ENCODE results near the gene TTC39B.
"Not testable (repeated sequence)": the region's sequence is repeated elsewhere in the genome, so short reads cannot be mapped to it uniquely, and the experiment has no call there.

Gene TTC39B

DNA sequence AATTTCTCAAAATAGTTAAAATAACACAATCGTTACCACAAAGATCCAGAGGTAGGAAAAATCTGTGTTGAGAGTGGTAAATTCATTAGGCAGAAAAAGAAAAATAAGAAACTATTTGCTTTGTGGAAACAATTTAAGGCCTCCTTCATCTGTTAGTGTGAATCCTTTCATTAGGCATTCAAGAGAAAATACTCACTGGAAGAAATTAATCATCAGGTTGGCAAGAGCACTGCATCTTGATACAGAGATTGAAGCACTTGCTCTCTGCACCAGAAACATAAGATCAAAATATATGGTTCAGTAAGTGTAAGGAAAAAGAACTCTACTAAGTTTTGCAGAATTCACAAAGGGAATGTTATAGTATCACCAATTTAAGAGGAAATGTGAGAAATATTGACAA lies 44.4 kb downstream of the TTC39B start:
- no peak for DNase-seq

DNA sequence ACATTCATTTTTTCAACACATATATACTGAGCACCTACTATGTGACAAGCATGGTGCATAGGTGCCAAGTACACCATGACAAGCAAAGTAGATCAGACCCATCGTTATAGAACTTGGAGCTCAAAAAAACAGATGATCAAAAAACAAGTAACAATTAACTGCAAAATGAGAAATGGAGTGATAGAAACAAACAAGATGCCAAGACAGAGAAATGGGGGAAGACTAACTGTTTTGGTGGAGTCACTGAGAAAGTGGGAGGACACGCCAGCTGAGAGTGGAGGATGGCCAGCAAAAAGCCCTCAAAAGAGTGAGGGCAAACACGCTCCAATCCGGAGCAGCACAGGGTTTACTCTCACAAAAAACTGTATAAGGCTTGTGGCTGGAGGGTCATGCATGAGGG lies 50.6 kb downstream of the TTC39B start:
- no peak for DNase-seq

DNA sequence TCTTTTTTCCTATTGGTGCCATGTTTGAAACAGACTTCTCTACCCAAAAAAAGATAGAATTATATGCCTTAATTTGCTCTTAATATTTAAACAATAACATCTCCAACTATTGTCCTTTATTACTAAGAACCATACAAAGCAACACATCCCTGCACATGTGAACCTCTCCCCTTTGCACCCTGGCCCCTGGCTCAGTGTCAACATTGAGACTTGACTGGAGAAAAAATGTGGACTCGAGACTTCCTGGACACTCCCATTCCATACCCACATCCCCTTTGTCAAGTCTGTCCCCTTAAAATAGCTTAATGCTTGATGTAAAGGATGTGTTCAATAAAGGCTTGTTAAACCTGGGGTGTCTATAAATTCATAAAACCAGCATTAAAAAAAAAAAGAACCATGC lies 53.2 kb downstream of the TTC39B start:
- DNase-seq, result no peak

DNA sequence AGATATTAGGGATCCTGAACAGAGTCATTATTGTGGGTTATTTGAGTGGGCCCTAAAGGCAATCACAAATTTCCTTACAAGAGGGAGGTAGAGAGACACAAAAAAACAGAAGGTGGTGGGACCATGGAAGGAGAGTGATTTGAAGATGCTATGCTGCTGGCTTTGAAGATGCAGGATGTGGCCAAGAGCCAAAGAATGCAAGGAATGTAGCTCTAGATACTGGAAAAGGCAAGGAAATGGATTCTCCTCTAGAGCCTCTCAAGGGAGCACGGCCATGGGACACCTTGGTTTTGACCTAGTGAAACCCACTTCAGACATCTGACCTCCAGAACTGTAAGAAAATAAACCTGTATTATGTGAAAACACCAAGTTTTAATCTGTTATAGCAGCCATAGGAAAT lies 53.8 kb downstream of the TTC39B start:
- DNase-seq, result no peak

DNA sequence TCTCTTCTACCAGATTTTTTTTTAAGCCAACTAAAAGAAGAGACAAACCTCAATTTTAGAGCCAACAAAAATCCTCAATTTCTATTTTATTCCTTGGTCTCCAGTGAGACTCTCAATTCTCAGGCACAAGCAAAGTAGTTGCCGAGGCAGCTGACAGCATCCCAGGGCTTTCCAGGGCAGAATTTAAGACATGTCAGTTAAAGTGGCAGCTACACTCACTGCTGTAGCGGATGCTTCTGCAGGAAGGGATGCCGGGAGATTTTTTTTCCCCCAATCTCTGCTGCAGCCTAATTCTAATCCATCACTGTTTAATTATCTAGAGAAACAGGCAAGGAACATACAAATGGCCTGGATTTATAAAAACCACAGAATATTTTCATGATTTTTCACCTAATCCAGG lies 57.0 kb downstream of the TTC39B start:
- no peak for DNase-seq

DNA sequence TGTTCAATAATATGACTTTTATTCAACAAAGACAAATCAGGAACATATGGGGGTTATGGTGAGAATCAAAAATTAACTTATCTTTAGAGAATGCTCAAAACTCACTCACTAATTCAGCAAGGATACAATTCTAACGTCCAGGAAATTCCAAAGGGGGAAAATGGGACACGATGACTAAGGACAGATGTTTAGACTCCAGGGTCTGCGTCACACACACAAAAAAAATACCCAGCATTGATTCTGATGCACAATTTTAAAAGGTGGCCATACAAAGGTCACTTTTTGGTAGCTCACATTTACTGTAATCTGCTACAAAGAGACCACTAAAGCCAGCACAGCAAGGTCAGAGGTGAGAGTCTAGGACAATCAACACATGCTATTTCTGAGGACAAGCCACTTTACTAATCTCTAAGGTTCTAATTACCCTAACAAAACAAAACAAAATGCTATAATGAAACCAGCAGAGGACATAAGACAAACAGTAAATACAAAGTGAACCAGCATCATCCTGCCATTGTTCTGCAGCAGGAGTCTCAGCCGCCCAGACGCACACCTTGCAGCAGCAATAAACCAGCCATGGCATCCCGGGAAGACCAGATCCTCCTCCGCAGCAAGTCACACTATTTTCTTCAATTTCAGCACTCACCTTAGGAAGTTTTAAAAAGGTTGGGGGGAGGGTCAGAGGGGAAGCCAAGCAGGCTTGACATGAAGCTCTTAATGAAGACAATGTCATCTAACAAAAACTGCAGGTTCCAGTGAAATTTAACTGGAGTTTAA lies 57.8 kb downstream of the TTC39B start:
- no peak for DNase-seq

DNA sequence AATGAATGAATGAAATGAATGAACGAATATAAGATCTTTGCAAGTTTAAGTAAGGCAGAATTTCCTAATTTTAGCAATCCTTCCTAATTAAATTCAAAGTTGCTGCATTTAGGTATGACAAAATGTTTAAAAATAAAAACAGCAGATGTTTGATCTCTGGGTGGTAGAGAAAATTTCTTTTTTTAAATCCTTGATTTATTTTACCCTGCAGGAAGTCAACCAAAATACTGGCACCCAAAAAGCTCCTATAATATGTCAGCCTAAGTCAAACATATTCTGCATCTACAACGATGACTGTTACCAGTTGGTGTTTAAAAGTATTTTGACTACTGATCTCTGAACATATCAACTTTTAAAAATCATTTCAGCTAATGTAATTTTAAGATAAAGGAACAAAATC lies 58.4 kb downstream of the TTC39B start:
- no peak for DNase-seq

DNA sequence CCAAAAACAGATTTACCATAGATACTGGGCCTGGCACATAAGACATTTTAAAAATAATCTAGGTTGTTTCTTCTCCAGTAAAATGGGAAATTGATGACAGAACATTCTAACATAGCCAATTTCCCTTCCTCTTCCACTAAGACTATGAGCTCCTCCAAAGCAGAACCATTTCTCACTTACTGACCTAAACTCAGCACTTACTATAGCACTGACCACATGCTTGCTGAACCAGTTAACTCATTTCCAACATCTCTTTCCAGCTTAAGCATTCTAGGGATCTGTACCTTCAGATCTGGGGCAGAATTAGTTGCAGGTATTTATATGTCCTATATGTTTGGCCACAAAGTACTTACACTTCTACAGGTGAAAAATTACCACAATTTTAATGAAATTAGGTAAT lies 58.9 kb downstream of the TTC39B start:
- no peak for DNase-seq

DNA sequence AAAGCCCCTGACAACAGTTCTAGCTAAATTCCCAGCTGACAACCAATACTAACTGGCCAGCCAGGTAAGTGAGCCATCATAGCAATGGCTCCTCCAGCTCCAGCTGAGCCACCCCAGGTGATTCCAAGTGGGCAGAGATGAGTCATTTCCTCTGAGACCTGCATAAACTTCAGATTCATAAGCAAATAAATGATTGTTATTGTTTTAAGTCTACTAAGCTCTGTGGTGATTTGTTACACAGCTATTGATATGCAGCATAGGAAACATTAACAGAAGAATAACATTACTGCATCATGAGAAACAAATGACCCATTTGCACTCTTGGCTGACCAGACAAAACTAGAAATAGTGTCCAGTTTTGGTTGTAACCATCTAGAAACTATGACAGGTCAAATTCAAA lies 60.3 kb downstream of the TTC39B start:
- DNase-seq, result no peak

DNA sequence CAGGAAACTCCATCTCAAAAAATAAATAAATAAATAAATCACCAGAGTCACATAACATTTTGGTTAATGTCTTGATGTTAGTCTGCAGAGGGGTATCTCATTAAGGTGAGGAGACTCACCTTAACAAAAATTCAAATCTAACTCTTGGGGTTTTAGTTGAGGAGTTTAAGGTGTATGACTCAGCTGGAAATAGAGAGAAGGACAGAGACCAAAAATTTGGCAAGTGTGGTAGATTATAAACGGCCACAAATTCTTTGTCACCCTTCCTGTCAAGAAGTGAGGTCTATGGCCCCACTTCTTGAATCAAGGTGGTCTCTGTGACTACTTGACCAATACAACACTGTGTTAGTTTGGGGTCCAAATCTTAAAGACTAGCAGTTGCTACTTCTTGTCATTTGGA lies 60.8 kb downstream of the TTC39B start:
- DNase-seq, result no peak

DNA sequence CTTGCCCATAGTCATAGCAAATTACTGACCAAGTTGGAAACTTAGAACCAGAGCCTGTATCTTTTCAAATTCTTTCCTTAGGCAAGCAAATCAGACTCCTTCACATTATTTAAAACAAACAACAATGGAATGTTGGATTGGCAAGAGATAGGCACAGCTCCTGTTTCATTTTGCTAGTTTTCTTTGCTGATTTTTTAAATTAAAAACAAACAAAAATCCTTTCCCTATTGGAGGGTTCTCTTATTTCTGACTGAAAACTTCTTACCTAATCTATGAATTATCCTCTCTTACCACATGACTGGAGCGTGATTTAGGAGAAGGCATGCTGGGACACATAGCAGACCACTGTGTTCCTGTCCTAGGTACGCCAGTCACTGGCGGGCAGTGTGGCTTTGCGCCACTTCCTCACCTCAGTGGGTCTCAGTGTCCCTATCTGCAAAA lies 63.0 kb downstream of the TTC39B start:
- DNase-seq, result no peak

DNA sequence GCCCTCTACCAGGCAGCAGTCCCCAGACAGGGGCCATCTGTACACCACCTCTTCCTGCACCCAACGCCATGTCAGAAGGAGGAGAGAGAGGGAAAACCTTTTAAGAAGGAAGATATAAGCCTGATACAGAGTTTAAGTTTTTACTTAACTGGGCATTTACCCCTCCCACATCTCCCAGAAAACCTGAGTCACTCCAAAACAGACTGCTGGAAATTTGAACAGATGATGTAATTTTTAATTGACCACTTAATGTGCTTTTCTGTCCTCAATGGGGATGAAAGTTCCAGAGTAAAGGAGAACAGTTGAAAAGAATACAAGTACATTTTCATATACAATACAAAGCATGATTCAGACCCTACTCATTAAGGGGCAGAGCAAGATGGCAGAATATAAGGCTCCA lies 63.9 kb downstream of the TTC39B start:
- DNase-seq, result no peak

DNA sequence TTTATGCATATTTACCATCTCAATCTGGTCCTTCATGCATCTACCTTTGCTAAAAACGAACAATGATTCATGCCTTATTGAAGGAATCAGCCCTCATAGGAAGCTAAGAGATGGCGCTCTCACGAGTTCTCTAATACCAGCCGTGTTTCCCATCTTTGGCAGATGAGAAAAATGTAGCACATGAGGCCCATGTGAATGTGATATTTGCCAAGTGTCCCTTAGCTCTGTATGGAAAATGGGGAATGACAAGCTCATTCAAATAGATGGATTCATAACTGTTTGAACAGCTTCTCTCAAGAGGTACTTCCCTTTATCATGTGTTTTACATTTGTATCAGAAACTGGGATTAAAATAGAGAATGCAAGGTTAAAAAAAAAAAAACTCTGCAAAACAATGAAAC lies 66.1 kb downstream of the TTC39B start:
- DNase-seq, result no peak

DNA sequence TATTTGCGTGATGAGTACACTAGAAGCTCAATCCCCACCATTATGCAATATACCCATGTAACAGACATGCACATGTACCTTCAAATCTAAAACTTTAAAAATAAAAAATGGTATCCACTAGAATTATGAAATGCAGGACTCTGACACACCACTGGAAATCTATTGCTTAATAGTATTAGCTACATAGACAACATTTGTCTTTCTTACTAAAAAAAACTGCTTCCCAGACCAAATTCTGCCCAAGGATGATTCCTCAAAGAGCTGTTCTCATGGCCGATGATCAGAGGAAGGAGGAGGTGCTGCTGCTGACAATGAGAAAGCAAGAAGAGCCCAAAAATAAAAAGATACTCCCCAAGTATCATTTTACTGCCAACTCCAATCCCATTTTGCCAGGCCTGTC lies 67.2 kb downstream of the TTC39B start:
- no peak for DNase-seq

DNA sequence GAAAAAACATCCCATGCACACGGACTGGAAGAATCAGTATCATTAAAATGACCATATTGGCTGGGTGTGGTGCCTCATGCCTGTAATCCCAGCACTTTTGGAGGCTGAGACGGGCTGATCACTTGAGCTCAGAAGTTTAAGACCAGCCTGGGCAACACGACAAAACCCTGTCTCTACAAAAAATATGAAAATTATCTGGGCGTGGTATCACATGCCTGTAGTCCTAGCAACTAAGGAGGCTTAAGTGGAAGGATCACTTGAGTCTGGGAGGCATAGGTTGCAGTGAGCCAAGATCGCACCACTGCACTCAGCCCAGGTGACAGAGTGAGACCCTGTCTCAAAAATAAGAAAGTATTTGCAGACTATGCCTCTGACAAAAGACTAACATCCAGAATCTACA lies 68.4 kb downstream of the TTC39B start:
- DNase-seq, result no peak

DNA sequence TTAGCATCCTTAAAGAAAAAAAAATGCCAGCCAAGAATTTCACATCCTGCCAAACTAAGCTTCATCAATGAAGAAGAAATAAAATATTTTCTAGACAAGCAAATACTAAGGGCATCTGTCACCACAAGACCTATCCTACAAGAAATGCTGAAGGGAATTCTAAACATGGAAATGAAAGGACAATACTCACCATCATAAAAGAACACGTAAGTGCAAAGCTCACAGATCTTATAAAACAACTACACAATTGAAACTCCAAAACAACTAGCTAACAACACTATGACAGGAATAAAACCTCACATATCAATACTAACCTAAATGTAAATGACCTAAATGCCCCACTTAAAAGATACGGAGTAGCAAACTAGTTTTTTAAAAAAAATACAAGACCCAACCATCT lies 71.4 kb downstream of the TTC39B start:
- no peak for DNase-seq

DNA sequence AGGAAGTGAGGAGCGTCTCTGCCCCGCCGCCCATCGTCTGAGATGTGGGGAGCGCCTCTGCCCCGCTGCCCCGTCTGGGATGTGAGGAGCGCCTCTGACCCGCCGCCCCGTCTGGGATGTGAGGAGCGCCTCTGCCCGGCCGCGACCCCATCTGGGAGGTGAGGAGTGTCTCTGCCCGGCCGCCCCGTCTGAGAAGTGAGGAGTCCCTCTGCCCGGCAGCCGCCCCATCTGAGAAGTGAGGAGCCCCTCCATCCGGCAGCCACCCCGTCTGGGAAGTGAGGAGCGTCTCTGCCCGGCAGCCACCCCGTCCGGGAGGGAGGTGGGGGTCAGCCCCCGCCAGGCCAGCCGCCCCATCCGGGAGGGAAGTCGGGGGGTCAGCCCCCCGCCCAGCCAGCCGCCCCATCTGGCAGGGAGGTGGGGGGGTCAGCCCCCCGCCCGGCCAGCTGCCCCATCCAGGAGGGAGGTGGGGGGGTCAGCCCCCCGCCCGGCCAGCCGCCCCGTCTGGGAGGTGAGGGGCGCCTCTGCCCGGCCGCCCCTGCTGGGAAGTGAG lies 73.0 kb downstream of the TTC39B start:
- not testable (repeated sequence) for DNase-seq

DNA sequence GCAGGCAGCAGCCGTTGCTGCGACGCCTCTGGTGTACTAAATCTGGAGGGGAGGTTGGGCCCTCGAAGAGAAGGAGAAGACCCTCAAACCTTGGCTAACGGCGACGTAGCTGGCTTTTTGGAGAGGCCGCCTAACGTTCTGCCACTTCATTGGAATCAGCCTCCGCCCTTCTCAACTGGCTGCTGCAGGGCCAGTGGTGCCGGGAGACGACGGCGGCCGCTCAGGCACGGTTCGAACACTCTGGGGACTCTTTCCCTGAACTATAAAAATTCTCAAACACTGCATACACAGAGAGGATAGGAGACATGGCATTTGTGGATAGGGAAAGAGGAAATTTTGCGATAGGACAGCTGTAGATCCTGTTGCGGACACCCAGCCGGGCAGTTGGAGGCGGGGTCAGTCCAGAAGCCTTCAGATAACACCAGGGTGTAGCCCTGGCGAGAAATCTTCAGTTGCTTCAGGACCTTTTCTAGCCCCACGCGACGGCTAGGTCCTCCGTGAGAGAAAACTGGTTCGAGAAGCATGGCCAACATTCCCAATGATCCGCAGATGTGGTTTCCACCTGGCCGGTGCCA lies 74.2 kb downstream of the TTC39B start:
- DNase-seq, result not testable (repeated sequence)

DNA sequence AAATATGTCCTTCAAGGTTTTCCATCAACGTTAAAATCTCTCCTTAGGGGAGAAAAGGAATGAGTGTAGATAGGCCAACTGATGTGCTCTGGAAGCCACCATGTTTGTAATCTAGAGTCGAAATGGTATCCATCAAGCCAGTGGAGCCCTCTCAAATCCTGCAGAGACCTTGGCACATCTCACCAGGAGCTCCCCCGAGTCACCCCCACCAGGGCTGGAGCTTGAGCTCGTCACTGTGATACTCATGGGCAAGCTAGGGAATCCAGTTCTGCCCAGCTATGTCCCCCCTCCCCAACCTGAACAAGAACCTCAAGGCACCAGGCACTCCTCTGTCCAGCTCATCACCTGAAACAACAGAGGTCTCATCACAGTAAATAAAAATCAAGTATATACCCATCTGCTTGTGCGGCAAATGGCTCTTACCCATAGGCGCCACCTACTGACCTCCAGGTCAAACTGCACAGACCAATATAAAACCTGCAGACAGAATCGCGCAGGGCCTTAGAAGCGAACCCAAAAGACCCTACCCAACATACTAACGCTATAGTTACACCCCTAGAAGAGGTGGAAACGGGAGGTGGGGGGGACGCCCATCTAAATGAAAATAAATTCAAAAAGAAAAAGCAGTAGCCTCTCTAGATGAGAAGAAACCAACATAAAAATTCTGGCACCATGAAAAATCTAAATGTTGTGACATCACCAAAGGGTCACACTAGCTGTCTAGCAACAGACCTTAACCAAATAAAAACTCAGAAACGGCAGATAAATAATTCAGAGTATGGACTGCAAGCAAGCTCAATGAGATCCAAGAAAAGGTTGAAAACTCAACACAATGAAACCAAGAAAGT lies 75.0 kb downstream of the TTC39B start:
- peak; percentile 23 for DNase-seq

DNA sequence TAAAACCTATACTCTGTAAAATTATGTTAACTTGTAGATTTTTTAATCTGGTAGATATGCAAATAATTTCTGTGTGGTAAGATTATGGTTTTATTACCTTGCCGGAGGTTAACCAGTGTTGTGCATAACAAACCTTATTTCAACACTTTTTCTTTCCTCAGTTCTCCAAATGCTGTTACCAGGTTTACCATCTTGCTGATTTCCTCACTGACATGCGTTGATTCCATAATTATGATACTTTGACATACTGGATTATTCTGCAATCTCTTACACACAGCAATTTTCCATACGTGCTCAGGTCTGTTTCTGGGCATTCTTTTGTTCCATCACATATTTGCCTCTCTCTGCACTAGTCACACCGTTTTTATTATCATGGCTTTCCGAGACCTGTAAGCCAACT lies 77.6 kb downstream of the TTC39B start:
- DNase-seq, result no peak

DNA sequence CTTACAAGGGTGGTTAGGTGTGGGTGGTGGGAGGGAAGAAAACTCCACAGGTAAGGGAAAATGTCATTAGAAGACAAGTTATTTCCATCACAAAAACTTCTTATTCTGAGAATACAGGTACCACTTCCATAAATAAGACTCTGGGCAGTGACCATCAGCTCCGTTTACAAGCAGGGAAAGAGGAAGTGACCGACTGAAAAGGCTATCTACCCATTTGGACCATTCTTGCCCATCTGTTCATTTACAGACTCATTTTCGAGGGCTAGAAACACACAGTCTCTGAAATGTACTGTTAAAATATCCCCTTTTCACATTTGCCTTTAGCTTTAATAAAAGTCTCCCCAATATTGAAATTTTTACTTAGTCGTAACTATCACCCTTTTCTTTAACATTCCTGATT lies 79.5 kb downstream of the TTC39B start:
- DNase-seq, result no peak

DNA sequence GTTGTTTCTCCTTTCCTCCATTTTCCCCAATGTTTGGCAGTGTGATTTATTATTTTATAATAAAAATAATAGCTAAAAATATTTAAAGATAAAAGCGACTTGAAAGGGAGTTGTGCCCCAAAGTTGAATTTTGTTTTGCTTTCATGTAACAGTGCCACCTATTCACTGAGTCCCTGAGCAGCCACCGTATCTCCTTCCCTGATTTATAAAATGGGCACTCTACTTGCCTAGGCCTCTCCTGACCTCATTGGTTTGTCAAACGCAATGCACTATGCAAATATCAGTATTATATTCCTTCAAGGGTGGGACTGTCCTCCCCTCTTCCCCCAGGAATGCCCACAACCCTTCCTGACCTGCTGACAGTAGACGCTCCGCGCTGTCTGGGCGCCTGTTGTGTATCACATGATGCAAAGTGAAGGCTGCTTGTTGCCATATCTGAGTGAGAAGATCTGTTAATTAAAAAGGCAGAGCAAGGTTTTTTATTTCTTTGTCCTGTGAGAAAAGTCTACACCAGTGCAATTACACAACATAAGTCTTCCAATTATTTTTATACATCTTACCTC lies 81.4 kb downstream of the TTC39B start:
- no peak for DNase-seq

DNA sequence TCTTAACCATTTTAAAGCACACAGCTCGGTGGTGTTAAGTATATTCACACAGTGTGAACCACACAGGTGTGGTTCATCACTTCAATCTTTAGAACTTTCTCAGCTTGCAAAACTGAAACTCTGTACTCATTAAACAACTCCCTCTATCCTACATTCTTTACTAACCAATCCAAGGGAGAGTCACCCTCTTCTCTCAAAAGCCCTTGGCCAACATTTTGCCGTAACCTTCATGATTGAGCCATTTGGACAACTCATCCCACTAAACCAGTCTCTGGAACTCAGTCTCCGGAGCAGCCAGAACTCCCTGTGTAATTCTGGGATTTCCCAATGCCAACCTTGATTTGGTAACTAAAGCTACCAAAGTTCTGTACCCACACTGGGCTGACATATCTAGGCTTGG lies 84.7 kb downstream of the TTC39B start:
- no peak for DNase-seq
